GM13977 (cell line): Measurements from ENCODE around the gene COX6B1.
A peak's percentile ranks its signal among the peaks of the same experiment; 100 is the strongest.
"Not testable (repeated sequence)": the region's sequence is repeated elsewhere in the genome, so short reads cannot be mapped to it uniquely, and the experiment has no call there.

Source experiments
- DNase-seq: peaks from one replicate; pipeline ENCODE4 v3.0.0; 2012; ENCODE audit warnings: low spot score
- CTCF ChIP-seq: IDR thresholded peaks from 2 replicates; pipeline ENCODE4 v1.5.1; 2012; ENCODE audit warnings: mild to moderate bottlenecking, control low read depth; ENCODE audit not compliant: insufficient read depth; ENCODE audit errors: extremely low read depth, missing control alignments
- in situ Hi-C: fragments of 300-500 bp; cut with MboI; formaldehyde crosslinking; loops from one replicate; pipeline ENCODE4 v1.12.0; 2022; ENCODE audit warnings: low sequenced_read_pairs, low pct_unique_long_range_greater_than_20kb, mixed read lengths, inconsistent platforms; ENCODE audit not compliant: unreplicated experiment

COX6B1 gene

GRCh38 chr19:35648017-35648961 is at the start of gene COX6B1:
Gene COX6B1, plus strand, starts transcription at chr19:35648323. Its CDS starts 2,921 bp downstream, at chr19:35651244.
- TF ChIP-seq CTCF = no peak

GRCh38 chr19:35601971-35602370 is 46.2 kb upstream of the COX6B1 start:
- in situ Hi-C loops = no loop called here
- no peak for TF ChIP-seq CTCF
- DNase-seq = no peak

More at GRCh38 chr19:35648017-35648961, at the start of gene COX6B1:
- in situ Hi-C loops = no loop called here
- DNase-seq = peak; percentile 96

- in situ Hi-C loops, DNase-seq: not testable (repeated sequence)
These were observed 43.7 kb upstream of the COX6B1 start for GRCh38 chr19:35604436-35604835.

GRCh38 chr19:35607170-35607569 is 41.0 kb upstream of the COX6B1 start:
- DNase-seq, in situ Hi-C loops: not testable (repeated sequence)

- in situ Hi-C loops = no loop called here
- no peak for DNase-seq
- TF ChIP-seq CTCF = no peak
These were observed 40.5 kb upstream of the COX6B1 start for GRCh38 chr19:35607661-35608060.

- no peak for TF ChIP-seq CTCF
- in situ Hi-C loops = no loop called here
- no peak for DNase-seq
These were observed 39.9 kb upstream of the COX6B1 start for GRCh38 chr19:35608251-35608650.

GRCh38 chr19:35609851-35610353 is 38.2 kb upstream of the COX6B1 start:
- no peak for TF ChIP-seq CTCF
- peak; percentile 56 for DNase-seq
- in situ Hi-C loops = no loop called here
